Aorta (tissue), 5 donors: Measurements from ENCODE around the gene CGREF1. TPM values are rescaled to one million over a fixed set of nuclear protein-coding genes. Genes with fewer than 3 reads are reported as not detected.

Source experiments
- ATAC-seq: fragments of 200-7000 bp; cut with Tn5 transposase; one replicate; pipeline ENCODE4 v1.9.1; 2022; ENCODE audit warnings: moderate library complexity; ENCODE audit not compliant: low FRiP score
- DNase-seq, 2 donors: peaks; one replicate each; pipeline ENCODE4 v3.0.0-alpha.2; 2020
- H3K27ac ChIP-seq, 2 donors: one replicate each; pipeline ENCODE4 v1.5.1; 2013; ENCODE audit warnings: low read length in 2 of 2, mild to moderate bottlenecking in 2 of 2, moderate library complexity in 2 of 2, control low read depth in 1 of 2, inconsistent platforms in 1 of 2, low read depth in 1 of 2
- H3K27me3 ChIP-seq, 2 donors: one replicate each; pipeline ENCODE4 v1.6.1; 2013; ENCODE audit warnings: control low read depth in 1 of 2, low read length in 1 of 2, mild to moderate bottlenecking in 1 of 2, moderate library complexity in 1 of 2; ENCODE audit not compliant: insufficient read depth in 2 of 2, control insufficient read depth in 1 of 2
- H3K36me3 ChIP-seq, 2 donors: one replicate each; pipeline ENCODE4 v1.6.1; 2013; ENCODE audit warnings: control low read depth in 1 of 2, low read length in 1 of 2, mild to moderate bottlenecking in 1 of 2; ENCODE audit not compliant: insufficient read depth in 2 of 2, control insufficient read depth in 1 of 2
- H3K4me1 ChIP-seq, 2 donors: one replicate each; pipeline ENCODE4 v1.6.1; 2013; ENCODE audit warnings: low read length in 2 of 2, control low read depth in 1 of 2, mild to moderate bottlenecking in 1 of 2, moderate library complexity in 1 of 2; ENCODE audit not compliant: insufficient read depth in 2 of 2, control insufficient read depth in 1 of 2
- H3K4me3 ChIP-seq, 2 donors: one replicate each; pipeline ENCODE4 v1.5.1; 2013; ENCODE audit warnings: low read length in 2 of 2, control low read depth in 1 of 2, mild to moderate bottlenecking in 1 of 2
- H3K9me3 ChIP-seq: one replicate; pipeline ENCODE4 v1.6.1; 2013; ENCODE audit warnings: mild to moderate bottlenecking, low read length; ENCODE audit not compliant: control insufficient read depth
- WGBS, 2 donors: extraction: QIAGEN DNeasy Blood & Tissue Kit; methylation state at CpG; one replicate each; pipeline ENCODE4 v1.1.7; 2013; 5-methylcytosine and 5-hydroxymethylcytosine counted together
- intact Hi-C, 2 donors: fragments of 100-400 bp; cut with DNase I; formaldehyde crosslinking; loops; one replicate each; pipeline versions ENCODE4 v1.14.2 to v1.15.0; 2022
- polyA plus RNA-seq, 2 donors: library from polyadenylated mRNA; stranded (reverse); fragments of 200-250 nt; gene quantifications; one replicate each; pipeline ENCODE4 v1.2.3, GENCODE V29; 2013
- total RNA-seq, 2 donors: library from RNA; stranded (reverse); fragmentation: NEBNext Ultra II Directional; extraction: Animal tissue kit (Norgen Biotek cat#: 25700); gene quantifications; one replicate each; pipeline ENCODE4 v1.2.1, GENCODE V29; 2021
- donor health status: healthy with polysubstance abuse.
- donor health status: Bipolar disorder and iron deficiency.
- donor health status: DM: no; HTN: no; CAD: no.
- donor health status: DM: no; HTN: no; CAD: no.
- donor health status: DM: yes; HTN: yes; CAD: no.

CGREF1 gene
- total and polyA plus RNA-seq, 4 donors: 5.8 to 8.6 (median 7.5) TPM

- Histone ChIP-seq H3K27me3 (no peaks in the 10 kb centered on the region), H3K27ac (no peak overlapping the region), H3K9me3 (no peaks in the 10 kb centered on the region), H3K4me3 (no peak overlapping the region), H3K36me3 (peaks cover 0 to 2% of the 10 kb centered on the region in 2 donors), H3K4me1 (no peaks in the 10 kb centered on the region)
- intact Hi-C loops: loop anchor here (5.0 kb wide), 4 partner anchors 32 to 122 kb away; partner anchors contain the start of genes TMEM214 (in 2 of the 2), AGBL5 (in 1 of the 2) and PREB (in 1 of the 2)
- 82 to 85% methylated on average over 6 of the region's 6 CpGs for WGBS, 2 donors
- no peak for DNase-seq
- ATAC-seq: no peak
Measured at GRCh38 chr2:27084297-27085061, 34.4 kb downstream of the CGREF1 start.

DNA sequence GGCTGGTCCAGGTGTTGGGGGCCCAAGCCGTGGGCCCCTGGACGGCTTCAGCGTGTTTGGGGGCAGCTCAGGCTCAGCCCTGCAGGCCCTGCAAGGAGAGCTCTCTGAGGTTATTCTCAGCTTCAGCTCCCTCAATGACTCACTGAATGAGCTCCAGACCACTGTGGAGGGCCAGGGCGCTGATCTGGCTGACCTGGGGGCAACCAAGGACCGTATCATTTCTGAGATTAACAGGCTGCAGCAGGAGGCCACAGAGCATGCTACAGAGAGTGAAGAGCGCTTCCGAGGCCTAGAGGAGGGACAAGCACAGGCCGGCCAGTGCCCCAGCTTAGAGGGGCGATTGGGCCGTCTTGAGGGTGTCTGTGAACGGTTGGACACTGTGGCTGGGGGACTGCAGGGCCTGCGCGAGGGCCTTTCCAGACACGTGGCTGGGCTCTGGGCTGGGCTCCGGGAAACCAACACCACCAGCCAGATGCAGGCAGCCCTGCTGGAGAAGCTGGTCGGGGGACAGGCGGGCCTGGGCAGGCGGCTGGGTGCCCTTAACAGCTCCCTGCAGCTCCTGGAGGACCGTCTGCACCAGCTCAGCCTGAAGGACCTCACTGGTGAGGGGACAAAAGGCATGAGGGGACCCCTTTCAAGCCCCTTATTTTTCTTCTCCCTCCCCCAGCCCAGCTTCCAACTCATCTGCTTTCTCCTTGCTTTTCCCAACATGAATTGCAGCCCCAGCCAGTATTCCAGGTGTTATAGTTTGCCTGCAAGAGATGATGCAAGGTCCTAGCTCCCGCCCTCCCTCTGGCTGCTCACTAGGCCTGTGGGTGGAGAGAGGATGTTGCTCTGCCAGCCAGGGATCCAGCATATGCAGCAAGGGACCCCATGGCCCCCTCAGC is 35.3 kb downstream of the CGREF1 start:
- Histone ChIP-seq H3K9me3 (no peaks in the 10 kb centered on the region), H3K27ac (no peak overlapping the region), H3K27me3 (no peaks in the 10 kb centered on the region), H3K4me1 (no peaks in the 10 kb centered on the region), H3K36me3 (peaks cover 0 to 2% of the 10 kb centered on the region in 2 donors), H3K4me3 (no peak overlapping the region)
- intact Hi-C loops: loop anchor here (5.0 kb wide), 1 partner anchor 51 kb away; the partner anchor contains the start of gene TMEM214 (in 2 of the 2)
- 72 to 79% methylated on average over 19 to 20 of the region's 20 CpGs for WGBS, 2 donors
- ATAC-seq (no peak), DNase-seq (no peak)

- DNase-seq: no peak
- no peaks in the 10 kb centered on the region for H3K9me3 ChIP-seq
- WGBS, 2 donors: 81 to 83% methylated on average over 26 to 27 of the region's 27 CpGs
- H3K36me3 ChIP-seq: peaks cover 0 to 2% of the 10 kb centered on the region in 2 donors
- no peak overlapping the region for H3K4me3 ChIP-seq
- no peak for ATAC-seq
- intact Hi-C loops: loop anchor here (5.0 kb wide), 1 partner anchor 51 kb away; the partner anchor contains the start of gene TMEM214 (in 2 of the 2)
- no peaks in the 10 kb centered on the region for H3K4me1 ChIP-seq
- H3K27ac ChIP-seq: no peak overlapping the region
- H3K27me3 ChIP-seq: no peaks in the 10 kb centered on the region
Measured at GRCh38 chr2:27082773-27083409, 36.0 kb downstream of the CGREF1 start.

DNA sequence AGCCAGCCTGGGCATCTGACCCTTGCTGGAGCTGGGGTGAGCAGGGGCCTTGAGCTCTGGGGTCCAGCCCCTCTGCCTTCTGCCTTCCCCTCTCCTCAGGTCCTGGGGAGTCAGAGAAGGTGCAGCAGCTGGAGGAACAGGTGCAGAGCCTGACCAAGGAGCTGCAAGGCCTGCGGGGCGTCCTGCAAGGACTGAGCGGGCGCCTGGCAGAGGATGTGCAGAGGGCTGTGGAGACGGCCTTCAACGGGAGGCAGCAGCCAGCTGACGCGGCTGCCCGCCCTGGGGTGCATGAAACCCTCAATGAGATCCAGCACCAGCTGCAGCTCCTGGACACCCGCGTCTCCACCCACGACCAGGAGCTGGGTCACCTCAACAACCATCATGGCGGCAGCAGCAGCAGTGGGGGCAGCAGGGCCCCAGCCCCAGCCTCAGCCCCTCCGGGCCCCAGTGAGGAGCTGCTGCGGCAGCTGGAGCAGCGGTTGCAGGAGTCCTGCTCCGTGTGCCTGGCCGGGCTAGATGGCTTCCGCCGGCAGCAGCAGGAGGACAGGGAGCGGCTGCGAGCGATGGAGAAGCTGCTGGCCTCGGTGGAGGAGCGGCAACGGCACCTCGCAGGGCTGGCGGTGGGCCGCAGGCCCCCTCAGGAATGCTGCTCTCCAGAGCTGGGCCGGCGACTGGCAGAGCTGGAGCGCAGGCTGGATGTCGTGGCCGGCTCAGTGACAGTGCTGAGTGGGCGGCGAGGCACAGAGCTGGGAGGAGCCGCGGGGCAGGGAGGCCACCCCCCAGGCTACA is 36.8 kb downstream of the CGREF1 start:
- no peaks in the 10 kb centered on the region for H3K9me3 ChIP-seq
- 80 to 85% methylated on average over 38 of the region's 38 CpGs for WGBS, 2 donors
- ATAC-seq (no peak), DNase-seq (no peak)
- H3K4me3 ChIP-seq: no peak overlapping the region
- intact Hi-C loops: loop anchor here (5.0 kb wide), 1 partner anchor 50 kb away; the partner anchor contains the start of gene TMEM214 (in 2 of the 2)
- H3K4me1 ChIP-seq: no peaks in the 10 kb centered on the region
- H3K27ac ChIP-seq: no peak overlapping the region
- no peaks in the 10 kb centered on the region for H3K27me3 ChIP-seq
- H3K36me3 ChIP-seq: peaks cover 0 to 2% of the 10 kb centered on the region in 2 donors

DNA sequence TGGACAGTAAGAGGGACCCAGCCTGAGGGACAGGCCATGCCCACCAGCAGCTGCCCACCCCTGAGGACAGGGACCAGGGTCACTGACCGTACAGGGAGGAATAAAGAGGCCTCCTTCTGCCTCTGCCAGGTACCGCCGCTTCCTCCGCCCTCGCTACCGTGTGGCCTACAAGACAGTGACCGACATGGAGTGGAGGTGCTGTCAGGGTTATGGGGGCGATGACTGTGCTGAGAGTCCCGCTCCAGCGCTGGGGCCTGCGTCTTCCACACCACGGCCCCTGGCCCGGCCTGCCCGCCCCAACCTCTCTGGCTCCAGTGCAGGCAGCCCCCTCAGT is 38.4 kb downstream of the CGREF1 start:
- 48 to 52% methylated on average over 14 of the region's 14 CpGs for WGBS, 2 donors
- Histone ChIP-seq H3K27me3 (no peaks in the 10 kb centered on the region), H3K27ac (peak overlapping the region in 1 of 2 donors; percentile 56), H3K9me3 (no peaks in the 10 kb centered on the region), H3K4me1 (no peaks in the 10 kb centered on the region), H3K4me3 (peak overlapping the region in 1 of 2 donors; percentile 77), H3K36me3 (peaks cover 0 to 2% of the 10 kb centered on the region in 2 donors)
- peak in 1 of 2 donors; percentile 61 for DNase-seq
- no peak for ATAC-seq
- intact Hi-C loops: loop anchor here (5.0 kb wide), 1 partner anchor 48 kb away; the partner anchor contains the start of gene TMEM214 (in 2 of the 2)

- Histone ChIP-seq H3K4me1 (no peaks in the 10 kb centered on the region), H3K9me3 (no peaks in the 10 kb centered on the region), H3K27me3 (no peaks in the 10 kb centered on the region), H3K4me3 (peak overlapping the region; percentile 28 to 77), H3K36me3 (peaks cover 0 to 2% of the 10 kb centered on the region in 2 donors), H3K27ac (peak overlapping the region; percentile 3 to 56)
- ATAC-seq (no peak), DNase-seq (no peak)
- 3 to 10% methylated on average over 7 of the region's 7 CpGs for WGBS, 2 donors
- intact Hi-C loops: loop anchor here (5.0 kb wide), 1 partner anchor 48 kb away; the partner anchor contains the start of gene TMEM214 (in 2 of the 2)
Measured at GRCh38 chr2:27080140-27080469, 38.8 kb downstream of the CGREF1 start.

DNA sequence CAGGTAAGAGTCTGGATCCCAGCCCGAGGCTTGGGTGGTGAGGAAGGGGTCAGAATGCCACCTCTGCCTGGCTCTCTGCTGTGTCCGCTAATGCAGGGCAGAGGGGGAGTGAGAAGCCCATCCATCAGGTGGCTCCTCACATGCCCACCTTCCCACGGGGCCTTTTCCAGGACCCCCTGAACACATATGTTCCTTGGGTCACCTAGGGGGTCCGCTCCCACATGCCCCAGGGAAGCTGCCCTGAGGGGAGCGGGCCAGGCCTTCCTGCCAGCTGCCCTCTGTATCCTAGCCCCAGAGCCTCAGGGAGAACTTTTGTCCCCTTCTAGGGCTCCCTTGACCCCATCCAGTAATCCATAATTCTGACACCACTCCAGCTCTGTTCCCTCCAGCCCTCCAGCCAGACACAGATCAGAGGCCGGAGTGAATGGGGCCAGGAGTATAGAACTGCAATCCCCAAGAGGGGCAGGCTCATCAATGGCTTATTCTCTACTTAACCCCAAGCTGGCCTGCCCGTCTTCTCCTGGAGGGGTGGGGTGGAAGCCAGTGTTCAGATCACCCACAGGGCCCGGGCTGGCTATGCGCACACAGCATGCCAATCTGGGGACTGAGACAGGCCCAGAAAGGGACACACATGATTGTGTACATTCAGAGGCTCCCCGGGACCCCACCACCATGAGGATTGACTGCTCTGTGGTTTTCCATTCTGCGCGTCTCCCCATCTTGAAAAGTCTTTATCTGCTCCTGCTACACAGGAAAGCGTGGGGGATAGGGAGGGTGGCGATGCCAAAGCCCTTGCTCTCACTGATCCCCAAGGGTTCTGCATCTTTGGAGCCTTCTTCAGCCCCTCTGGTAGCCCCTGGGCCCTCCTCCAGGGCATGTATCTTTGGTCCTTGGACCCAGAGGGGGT is 39.4 kb downstream of the CGREF1 start:
- peak overlapping the region; percentile 3 to 56 for H3K27ac ChIP-seq
- ATAC-seq (no peak), DNase-seq (no peak)
- peaks cover 0 to 2% of the 10 kb centered on the region in 2 donors for H3K36me3 ChIP-seq
- H3K4me3 ChIP-seq: peak overlapping the region; percentile 28 to 77
- WGBS, 2 donors: 6 to 7% methylated on average over 14 of the region's 14 CpGs
- H3K27me3 ChIP-seq: no peaks in the 10 kb centered on the region
- no peaks in the 10 kb centered on the region for H3K4me1 ChIP-seq
- intact Hi-C loops: loop anchor here (2.0 to 5.0 kb wide), 3 partner anchors 29 to 47 kb away; partner anchors contain the start of genes TMEM214 (in 2 of the 2) and AGBL5 (in 1 of the 2)
- H3K9me3 ChIP-seq: no peaks in the 10 kb centered on the region
